Measurements from ENCODE around the gene CRACDL. TPM values are rescaled to one million over a fixed set of nuclear protein-coding genes. Genes with fewer than 3 reads are reported as not detected.

CRACDL gene
- total RNA-seq, 2 experiments from 2014 or later = 0.36 to 1.5 TPM

- no peak overlapping the region for H3K27ac Mint-ChIP-seq
- no peaks in the 10 kb centered on the region for H3K27me3 Mint-ChIP-seq
- H3K9me3 ChIP-seq (ENCODE audit: control insufficient read depth in 1 of 2, insufficient read depth in 1 of 2, low read length in 2 of 2) = no peaks in the 10 kb centered on the region
- peaks cover 4% of the 10 kb centered on the region for H3K4me1 Mint-ChIP-seq (ENCODE audit: low read depth)
- TF ChIP-seq CTCF (IDR thresholded peaks at IDR 0.05) = no peak
- no peaks in the 10 kb centered on the region for H3K36me3 Mint-ChIP-seq (ENCODE audit: low read depth)
- no peaks in the 10 kb centered on the region for H3K9me3 Mint-ChIP-seq
- ChIA-PET CTCF (interaction anchor here (1.7 kb wide), 1 partner anchor 20 kb away, joined by 4 read pairs; no protein-coding TSS in a partner anchor), POLR2A (no interaction called here)
- peaks cover 4% of the 10 kb centered on the region for H3K4me1 ChIP-seq (ENCODE audit: insufficient read depth, low read length)
- H3K36me3 ChIP-seq (ENCODE audit: insufficient read depth, low read length) = no peaks in the 10 kb centered on the region
- H3K27me3 ChIP-seq (ENCODE audit: control insufficient read depth in 1 of 2, insufficient read depth in 2 of 2, low read length in 2 of 2) = no peaks in the 10 kb centered on the region
- DNase-seq = no peak
- no peak overlapping the region for H3K4me3 Mint-ChIP-seq
- intact Hi-C loops (cut with DNase I, micrococcal nuclease) = no loop called here
- no peak overlapping the region for H3K4me3 ChIP-seq (ENCODE audit: low read length)
- no peak overlapping the region for H3K27ac ChIP-seq (ENCODE audit: low read depth in 1 of 2, low read length in 2 of 2)
- no peak for ATAC-seq (ENCODE audit: poor library complexity)
Measured at GRCh38 chr2:98801921-98802321, 134.1 kb downstream of the CRACDL start.

- Histone ChIP-seq H3K4me3 (ENCODE audit: low read length) (no peak overlapping the region), H3K9me3 (ENCODE audit: control insufficient read depth in 1 of 2, insufficient read depth in 1 of 2, low read length in 2 of 2) (no peaks in the 10 kb centered on the region), H3K27me3 (ENCODE audit: control insufficient read depth in 1 of 2, insufficient read depth in 2 of 2, low read length in 2 of 2) (no peaks in the 10 kb centered on the region), H3K36me3 (ENCODE audit: insufficient read depth, low read length) (no peaks in the 10 kb centered on the region), H3K4me1 (ENCODE audit: insufficient read depth, low read length) (peaks cover 4% of the 10 kb centered on the region), H3K27ac (ENCODE audit: low read depth in 1 of 2, low read length in 2 of 2) (no peak overlapping the region)
- TF ChIP-seq CTCF (IDR thresholded peaks at IDR 0.05) = no peak
- Mint-ChIP-seq H3K36me3 (ENCODE audit: low read depth) (no peaks in the 10 kb centered on the region), H3K27ac (no peak overlapping the region), H3K27me3 (no peaks in the 10 kb centered on the region), H3K4me3 (no peak overlapping the region), H3K9me3 (no peaks in the 10 kb centered on the region), H3K4me1 (ENCODE audit: low read depth) (no peaks in the 10 kb centered on the region)
- DNase-seq (no peak), ATAC-seq (ENCODE audit: poor library complexity) (no peak)
- ChIA-PET POLR2A (no interaction called here), CTCF (interaction anchor here (1.7 kb wide), 1 partner anchor 21 kb away, joined by 4 read pairs; no protein-coding TSS in a partner anchor)
- intact Hi-C loops (cut with DNase I, micrococcal nuclease) = no loop called here
Measured at GRCh38 chr2:98801286-98801685, 134.7 kb downstream of the CRACDL start.

- Histone ChIP-seq H3K27me3 (ENCODE audit: control insufficient read depth in 1 of 2, insufficient read depth in 2 of 2, low read length in 2 of 2) (no peaks in the 10 kb centered on the region), H3K36me3 (ENCODE audit: insufficient read depth, low read length) (no peaks in the 10 kb centered on the region), H3K4me1 (ENCODE audit: insufficient read depth, low read length) (peaks cover 4% of the 10 kb centered on the region), H3K27ac (ENCODE audit: low read depth in 1 of 2, low read length in 2 of 2) (no peak overlapping the region), H3K4me3 (ENCODE audit: low read length) (no peak overlapping the region), H3K9me3 (ENCODE audit: control insufficient read depth in 1 of 2, insufficient read depth in 1 of 2, low read length in 2 of 2) (no peaks in the 10 kb centered on the region)
- no peak for ATAC-seq (ENCODE audit: poor library complexity)
- no peaks in the 10 kb centered on the region for H3K4me1 Mint-ChIP-seq (ENCODE audit: low read depth)
- POLR2A ChIA-PET = interaction anchor here (0.6 kb wide), 1 partner anchor 41 kb away, joined by 3 read pairs; no protein-coding TSS in a partner anchor
- intact Hi-C loops (cut with DNase I, micrococcal nuclease) = no loop called here
- no peak overlapping the region for H3K4me3 Mint-ChIP-seq
- CTCF ChIA-PET = interaction anchor here (0.6 to 1.7 kb wide), 2 partner anchors 19 to 22 kb away, joined by 4 read pairs; no protein-coding TSS in a partner anchor
- no peaks in the 10 kb centered on the region for H3K27me3 Mint-ChIP-seq
- no peak for DNase-seq
- H3K36me3 Mint-ChIP-seq (ENCODE audit: low read depth) = no peaks in the 10 kb centered on the region
- no peak for TF ChIP-seq CTCF (IDR thresholded peaks at IDR 0.05)
- H3K9me3 Mint-ChIP-seq = no peaks in the 10 kb centered on the region
- no peak overlapping the region for H3K27ac Mint-ChIP-seq
Measured at GRCh38 chr2:98800330-98801064, 135.5 kb downstream of the CRACDL start.

Data from CD4-positive, alpha-beta T cell (primary cell).